CMK (cell line): ENCODE measurements around the gene DNAJC6.

Source experiments
- DNase-seq: peaks from one replicate; pipeline ENCODE4 v3.0.0-alpha.2; 2010; ENCODE audit warnings: low read depth

Gene DNAJC6

DNA sequence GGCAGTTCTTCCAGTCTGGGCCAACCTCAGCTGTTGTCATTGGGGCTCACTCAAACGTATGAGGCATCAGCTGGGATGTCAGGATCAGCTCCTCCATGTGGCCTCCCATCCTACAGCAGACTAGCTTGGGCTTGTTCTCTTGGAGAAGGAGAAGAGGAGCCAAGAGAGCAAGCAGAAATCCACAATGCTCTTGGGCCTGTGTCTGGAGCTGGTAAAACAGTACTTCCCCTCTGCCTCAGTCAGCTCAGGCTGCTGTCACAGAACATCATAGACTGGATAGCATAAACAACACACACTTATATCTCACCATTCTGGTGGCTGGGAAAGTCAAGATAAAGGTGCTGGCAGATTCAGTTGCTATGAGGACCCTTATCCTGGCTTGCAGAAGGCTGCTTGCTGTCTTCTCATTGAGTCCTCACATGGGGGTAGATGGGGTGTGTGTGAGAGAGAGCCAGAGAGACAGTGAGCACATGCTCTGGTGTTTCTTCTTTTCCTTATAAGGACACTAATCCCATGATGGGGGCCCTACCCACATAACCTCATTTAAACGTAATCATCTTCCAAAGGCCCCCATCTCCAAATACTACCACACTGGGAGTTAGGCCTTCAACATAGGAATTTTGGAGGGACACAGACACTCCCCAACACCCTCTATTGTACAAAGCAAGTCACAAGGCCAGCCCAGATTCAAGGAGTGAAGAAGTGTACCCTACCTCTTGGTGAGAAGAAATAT is 16.3 kb upstream of the DNAJC6 start:
- peak; percentile 88 for DNase-seq

DNA sequence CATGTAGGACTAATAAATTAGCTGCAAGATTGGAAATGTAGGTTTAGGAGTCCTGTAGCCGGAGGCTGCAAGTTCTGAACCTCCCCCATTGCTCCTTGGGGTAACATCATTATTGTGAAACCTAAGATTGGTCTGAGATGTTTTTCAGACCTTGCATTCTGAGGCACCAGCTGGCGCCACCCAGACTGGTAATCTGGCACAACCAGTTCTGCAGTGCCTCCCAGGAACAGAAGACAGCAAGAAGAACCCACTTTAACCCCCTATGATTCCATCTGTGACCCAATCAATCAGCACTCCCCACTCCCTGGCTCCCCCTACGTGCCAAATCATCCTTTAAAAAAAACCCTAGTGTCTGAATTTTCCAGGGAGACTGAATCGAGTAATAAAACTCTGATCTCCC is 11.6 kb upstream of the DNAJC6 start:
- no peak for DNase-seq

DNA sequence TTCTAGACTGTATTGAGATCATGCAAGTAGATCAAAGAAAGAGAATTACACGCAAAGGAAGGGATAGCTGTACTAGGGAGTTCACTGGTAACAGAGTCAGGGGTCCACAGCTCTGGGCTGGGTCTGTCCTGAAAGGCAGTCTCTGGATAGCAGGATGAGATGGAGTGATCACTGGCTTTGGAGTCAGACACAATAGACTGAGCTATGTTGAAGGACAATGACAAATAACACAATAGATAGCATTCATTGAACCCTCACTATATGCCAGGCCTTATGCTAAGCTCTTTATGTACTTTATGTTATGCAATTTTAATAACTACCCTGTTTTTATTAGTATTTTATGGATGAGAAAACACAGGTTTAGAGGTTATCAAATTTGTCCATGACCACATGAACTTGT is 10.0 kb upstream of the DNAJC6 start:
- no peak for DNase-seq

DNA sequence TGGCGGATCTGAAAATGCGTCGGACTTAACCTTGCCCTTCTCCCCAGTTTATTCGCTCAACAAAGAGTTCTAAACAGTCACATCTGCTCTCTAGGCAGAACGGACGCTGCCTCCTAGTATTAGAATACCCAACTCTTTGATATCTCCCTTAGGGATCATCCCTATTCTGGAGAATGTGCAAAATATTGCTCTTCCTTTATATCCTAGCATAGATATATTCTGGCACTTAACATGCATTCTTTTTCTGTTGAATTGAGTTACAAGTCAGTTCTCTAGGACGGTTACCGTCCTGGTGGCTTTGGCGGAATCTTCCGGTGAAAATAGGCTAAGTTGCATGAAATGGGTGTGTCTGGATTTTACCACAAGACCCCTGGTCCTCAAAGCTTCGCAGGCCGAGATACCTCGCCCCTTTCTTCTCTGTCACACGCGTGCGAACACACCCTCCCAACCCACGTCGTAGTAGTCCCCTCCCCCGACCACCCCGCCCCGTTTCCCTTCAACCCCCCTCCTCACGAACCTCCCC is 501 bp upstream of the DNAJC6 start:
- no peak for DNase-seq

DNA sequence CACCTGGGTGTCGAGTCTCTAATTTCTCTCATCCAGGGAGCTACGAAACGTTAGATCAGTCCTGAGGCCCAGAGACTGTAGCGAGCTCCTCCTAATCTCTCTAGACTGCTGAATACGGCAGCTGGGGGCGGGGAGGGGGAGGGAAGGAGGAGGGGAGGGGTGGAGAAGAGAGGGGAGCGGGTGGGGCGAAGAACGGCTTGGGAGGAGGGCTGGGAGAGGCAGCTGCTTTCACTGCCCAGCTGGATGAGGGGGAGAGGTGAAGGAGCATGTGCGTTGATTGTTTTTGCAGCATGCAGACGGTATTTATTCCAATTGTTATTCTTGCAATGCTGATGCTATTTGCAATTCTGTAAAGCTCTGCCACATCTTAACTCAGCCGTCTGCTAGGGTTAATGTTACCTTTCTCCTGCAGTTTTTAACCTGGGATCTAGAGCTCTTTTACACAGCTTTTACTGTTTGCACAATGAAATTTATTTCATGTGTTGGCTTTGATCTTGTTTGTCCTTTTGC is 790 bp downstream of the DNAJC6 start:
- no peak for DNase-seq

DNA sequence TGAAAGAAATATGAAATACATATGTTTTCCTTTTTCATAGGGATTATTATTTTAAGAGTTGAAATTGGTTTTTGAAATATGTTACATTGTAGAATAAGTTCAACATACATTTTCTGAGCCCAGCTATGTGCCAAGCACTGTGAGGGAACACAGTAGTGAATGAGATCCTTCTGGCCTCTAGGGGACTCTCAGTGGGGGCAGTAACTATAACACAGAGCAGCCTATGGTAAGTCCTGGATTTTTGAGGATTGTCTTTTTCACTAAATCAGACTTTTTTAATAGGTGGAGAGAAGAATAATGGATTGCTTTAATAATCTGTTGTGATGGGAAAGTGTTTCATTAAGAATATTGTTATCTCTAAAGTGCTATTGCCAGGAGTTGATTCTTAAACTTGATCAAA is 2.4 kb downstream of the DNAJC6 start:
- no peak for DNase-seq

DNA sequence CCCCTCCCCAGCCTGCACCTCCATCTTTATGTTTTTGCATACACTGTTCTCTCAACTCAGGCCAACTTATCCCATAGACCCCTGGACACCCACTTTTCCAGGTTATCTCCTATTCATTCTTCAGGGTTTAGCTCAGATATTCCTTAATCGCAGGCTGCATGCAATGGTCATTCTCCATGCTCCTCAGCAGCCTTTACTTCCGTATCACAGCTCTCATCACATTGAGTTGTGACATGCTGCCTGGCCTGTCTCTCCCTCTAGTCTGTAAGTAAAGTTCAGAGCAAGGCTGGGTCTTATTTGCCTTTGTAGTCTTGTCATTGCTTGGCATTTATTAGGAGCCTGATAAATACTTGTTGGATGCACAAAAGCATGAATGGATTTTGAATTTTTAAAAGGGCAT is 6.9 kb downstream of the DNAJC6 start:
- DNase-seq = no peak

DNA sequence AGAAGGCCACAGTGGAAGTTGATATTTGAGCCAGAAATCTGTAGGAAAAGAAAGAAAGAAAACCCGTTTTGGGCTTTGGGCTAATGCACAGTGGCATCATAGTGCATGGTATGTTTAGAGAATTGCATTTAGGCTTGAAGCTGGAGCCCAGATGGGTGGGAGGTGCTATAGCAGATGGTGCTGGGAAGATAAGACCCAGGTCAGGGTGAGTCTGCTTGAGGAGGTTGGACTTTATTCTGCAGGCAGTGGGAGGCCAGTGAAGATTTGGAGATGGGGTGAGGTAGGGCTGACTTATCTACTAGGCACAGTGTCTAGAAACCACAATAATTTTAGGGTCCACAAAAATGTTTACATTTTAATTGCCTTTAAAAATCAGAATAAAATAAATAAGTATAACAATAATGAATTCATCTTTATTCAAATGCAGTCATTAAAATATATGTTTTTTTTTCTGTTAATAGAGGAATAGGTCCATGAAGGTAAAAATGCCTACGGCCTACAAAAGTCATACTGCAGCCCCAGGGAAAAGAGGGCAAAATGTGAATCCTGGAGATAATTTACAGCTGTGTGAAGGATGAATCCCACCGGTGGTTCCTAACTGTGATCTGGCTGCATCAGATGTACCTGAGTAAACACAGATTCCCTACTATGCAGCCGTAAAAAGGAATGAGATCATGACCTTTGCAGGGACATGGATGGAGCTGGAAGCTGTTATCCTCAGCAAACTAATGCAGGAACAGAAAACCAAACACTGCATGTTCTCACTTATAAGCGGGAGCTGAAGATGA is 8.7 kb downstream of the DNAJC6 start:
- DNase-seq = peak; percentile 75

DNA sequence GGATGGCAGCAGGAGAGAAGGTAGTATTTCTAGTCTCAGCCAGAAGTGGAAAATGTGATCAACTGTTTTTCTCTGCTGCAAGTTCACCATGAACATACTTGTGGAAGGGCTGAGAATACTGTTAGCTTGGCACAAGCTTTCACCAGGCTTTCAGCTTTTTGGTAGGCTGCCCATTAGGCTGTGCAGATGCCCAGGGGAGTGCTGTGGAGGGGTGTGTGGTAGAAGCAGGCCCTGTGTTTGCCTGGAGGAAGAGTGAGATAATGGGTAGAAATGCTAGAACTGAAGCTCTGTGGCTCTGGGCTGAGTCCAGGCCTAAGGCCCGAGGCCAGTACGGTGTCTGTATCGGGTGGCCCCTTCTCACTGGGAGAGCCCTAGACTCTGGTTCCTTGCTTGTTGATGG is 9.8 kb downstream of the DNAJC6 start:
- no peak for DNase-seq

DNA sequence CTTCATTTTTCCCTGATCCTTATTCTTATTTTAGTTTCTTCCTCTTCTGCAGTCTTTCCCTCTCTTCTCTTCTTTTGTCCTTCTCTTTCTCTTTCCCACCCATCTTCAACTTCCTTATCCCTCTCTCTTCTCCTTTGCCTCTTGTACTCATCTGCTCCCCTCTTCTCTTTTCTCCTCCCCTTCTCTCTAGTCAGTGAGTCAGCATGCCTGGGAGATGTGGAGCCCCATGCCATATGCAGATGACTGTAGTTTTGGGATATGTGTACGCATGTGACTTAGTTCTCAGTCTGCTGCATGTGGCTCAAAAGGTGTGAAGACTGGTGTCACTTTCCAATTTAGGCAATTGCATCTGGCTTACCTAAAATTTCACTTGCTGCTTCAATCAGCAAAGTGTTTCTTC is 10.4 kb downstream of the DNAJC6 start:
- no peak for DNase-seq

DNA sequence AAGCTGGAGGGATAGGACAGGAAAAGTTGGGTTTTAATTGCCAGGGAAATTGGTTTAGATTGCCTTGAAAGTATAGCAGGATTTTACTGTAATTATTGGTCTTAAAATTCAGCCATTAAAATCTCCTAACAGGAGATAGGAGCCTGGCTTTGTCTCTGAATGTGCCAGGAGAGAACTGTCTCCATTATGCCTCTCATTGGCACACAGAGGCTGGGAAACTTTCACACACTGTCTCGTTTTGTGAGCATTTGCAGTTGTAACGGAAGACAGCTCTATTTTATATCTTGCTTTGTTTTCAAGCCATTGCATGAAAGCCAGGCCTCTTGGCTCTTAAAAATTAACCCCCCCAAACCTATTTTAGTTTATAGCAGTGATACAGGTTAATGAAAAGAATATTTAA is 12.5 kb downstream of the DNAJC6 start:
- no peak for DNase-seq

DNA sequence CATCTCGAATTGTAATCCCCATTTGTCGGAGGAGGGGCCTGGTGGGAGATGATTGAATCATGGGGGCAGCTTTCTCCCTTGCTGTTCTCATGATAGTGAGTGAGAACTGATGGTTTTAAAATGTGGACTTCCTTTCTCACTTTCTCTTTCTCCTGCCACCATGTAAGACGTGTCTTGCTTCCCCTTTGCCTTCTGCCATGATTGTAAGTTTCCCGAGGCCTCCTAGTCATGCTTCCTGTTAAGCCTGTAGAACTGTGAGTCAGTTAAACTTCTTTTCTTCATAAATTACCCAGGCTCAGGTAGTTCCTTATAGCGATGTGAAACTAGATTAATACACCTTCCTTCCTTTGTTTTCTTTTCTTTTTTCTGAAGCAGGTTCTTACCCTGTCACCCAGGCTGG is 13.9 kb downstream of the DNAJC6 start:
- no peak for DNase-seq

DNA sequence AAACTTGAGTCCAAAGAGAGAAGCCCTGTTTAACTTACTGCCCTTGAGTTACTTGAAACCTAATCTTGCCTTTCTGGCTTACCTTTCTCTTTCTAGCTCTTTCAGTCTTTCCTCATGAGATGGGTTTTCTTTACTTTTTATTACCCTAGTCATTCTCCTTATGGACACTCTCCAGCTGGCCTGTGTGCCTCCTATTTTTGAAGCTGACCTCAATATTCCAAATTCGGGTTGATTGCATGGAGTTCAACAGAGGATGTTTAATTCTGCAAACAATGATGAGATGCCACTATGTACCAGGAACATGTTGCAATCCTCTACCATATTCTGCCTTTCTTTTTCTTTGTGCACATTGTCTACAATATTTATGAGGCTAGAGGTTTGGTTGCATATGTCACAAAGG is 20.7 kb downstream of the DNAJC6 start:
- DNase-seq = no peak

DNA sequence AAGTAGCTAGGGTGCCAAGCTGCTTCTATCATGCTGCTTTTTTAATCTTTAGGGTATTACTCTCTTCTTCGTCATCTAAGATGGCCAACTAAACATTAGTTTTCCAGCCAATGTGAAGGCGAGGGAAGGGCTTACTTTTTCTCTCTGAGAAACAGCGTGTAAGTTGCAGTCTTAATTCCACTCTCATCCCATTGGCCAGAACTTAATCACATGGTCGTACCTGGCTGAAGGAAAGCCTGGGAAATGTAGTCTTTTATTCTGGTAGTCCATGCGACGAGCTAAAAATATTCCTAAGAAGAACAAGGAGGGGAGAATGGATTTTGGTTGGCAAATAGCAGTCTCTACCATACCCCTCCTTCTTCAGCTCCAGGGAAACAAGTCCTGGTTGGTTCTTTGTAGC is 21.5 kb downstream of the DNAJC6 start:
- DNase-seq = no peak

DNA sequence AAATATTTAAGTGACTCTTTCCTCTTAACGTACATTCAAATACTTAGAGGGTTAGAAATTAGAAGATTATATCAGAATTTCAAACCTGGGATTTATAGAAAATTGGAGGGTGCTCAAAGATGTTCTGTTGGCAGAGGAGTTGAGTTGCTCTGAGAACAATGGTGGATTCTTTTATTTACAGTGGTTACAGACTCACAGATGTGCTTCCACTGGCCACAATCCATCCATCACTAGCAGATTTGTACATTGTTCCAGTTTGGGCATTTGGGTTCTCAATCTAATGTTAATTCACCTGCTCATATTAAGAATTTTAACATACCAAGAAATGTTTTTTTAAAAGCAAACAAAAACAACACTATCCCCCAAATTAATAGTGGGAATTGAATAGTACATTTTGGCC is 23.5 kb downstream of the DNAJC6 start:
- no peak for DNase-seq

DNA sequence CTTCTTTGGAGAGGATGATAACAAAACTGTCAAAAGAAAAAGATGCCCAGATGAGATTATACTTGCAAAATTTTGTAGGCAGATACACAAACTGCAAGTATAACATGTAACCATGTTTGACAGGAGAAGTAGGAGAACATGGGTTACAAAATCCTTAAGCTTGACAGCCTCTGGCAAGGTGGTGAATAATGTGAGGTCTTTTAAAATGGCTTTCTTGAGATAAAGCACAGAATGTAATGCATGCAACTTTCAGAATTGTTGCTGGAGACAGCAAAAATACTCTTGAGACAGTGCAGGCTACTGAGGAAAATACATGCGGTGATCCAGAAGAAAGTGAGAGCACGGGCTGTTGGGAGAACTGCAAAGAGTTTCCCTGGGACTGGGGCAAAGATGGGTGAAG is 24.7 kb downstream of the DNAJC6 start:
- no peak for DNase-seq

DNA sequence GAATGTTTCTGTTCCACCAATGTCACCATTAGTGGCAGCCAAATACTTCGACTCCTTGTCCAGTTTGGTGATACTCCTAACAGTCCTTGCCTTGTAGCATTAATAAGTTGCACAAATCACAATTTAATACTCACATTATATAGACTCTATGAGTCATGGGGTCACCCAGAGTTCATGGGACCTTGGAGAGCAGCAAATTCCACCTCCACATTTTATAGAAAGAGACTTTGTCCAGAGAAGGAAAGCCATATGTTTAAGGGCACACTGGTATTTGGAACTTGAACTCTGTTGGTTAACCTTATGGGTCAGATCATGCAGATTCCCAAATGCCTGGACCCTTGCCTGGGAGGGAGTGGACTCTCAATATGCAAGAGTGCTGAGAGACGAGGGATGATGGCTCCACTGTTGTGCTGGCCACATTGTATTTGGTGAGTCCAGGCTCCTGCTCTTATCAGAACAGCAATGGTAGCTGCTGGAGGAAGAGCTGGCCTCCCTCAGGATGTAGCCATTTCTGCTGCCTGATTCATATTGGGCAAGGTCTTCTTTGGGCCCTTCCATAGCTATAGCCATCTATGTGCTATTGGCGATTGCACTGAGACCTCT is 30.6 kb downstream of the DNAJC6 start:
- DNase-seq = no peak

DNA sequence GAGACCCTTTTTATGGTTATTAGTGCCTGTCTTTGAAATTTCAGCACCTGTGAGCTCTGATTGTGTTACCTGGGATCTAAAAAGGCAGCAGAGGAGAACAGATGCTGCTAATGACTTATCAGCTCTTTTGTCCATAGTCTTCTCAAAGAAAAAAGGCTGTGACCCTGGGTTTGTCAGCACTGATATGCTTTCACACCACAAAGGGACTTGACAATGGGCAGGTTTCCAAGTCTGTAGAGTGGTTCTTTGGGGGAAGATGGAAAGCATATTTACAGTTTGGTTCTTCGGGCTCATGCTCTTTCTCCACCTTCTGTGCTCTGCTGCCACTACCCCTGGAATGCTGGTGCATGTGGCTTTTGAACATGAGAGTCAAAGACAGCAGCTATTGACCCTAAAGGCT is 32.0 kb downstream of the DNAJC6 start:
- DNase-seq = no peak

DNA sequence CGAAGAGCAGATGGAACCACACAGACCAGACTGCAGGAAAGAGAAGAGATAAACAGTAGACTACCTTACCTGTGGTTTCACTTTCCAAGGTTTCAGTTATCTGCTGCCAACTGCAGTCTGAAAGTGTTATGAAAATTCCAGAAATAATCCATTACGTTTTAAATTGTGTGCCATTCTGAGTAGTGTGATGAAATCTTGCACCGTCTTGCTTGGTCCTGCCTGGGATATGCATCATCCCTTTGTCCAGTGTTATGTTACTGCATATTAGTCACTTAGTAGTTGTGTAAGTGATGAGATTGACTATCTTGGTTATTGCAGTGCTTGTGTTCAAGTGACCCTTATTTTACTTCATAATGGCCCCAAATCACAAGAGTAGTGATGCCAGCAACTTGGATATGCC is 33.9 kb downstream of the DNAJC6 start:
- no peak for DNase-seq

DNA sequence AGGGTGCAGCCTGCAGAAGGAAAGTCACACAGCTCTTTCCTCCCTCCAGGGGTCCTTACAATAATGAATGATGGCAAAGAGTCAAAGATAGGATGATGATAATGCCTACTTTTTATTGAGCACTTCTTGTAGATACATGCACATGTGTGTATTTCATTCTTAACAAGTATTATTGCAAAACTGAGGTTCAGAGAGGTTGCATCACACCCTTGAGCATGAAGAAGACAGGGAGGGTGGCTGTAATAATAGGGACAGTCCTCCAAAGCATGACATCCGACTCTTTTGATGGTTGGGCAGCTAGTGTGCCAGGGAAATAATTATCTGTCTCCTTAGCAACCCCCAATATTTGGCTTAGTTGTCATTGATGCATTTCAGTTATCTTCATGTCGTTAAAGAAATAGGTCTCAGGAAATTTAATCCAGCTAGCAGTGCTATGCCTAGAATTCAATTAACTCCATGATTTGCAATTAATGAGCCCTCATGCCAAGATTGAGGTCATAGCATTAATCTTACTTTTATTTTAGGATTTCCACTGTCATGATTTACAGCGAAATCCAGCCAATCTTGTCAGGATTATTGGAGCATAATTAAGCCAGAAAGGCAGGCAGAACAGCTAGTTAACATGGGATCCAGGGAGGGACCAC is 35.0 kb downstream of the DNAJC6 start:
- no peak for DNase-seq

DNA sequence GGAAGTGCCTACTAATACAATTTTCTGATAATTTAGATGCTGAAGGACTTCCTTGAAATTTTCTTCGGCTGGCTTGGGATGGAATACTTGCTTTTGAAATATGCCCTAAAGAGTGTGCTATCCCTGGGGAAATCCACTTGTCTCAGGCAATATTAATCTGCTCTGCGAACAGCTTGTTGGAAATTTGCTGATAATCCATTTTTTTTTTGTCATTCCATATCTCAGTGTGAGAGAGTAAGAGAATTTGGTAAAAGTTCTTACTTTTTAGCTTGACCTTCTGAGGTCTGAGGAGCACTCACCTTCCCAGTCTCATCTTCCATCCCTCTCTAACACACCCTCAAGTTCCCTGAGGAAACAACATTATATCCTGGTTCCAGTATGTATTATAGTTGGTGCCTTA is 36.8 kb downstream of the DNAJC6 start:
- no peak for DNase-seq

DNA sequence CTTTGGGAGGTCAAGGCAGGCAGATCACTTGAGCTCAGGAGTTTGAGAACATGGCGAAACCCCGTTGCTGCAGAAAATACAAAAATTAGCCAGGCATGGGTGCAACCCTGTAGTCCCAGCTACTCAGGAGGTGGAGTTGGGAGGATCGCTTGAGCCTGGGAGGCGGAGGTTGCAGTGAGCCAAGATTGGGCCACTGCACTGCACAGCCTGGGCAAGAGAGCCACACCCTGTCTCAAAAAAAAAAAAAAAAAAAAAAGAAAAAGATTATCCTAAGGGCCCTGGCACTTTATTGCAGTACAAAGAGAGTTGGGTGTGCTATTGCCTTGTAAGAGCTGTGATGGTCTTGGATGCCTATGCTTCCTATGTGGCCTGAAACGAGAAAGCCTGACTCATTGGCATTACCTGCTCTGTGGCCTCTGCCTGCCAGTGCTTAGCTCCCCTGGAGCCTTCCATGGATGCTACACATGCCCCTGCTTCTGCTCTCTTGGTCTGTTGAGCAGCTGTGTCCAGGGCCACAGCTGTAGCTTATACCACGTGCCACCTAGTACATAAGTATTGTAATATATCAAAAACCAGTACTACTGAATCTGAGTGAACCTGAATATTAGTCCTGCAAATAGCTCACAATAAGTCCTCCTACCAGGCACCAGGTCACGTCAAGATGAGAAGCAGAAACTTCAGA is 45.8 kb downstream of the DNAJC6 start:
- no peak for DNase-seq
